Adrenal gland (tissue), 5 donors: Measurements from ENCODE around the gene NT5DC3.

Experiments
- CTCF ChIP-seq, 6 experiments: fragments of 450-650 bp in 4 of 6; fragments of 200-600 bp in 2 of 6; sonication (generic) in 1 of 6; IDR thresholded peaks; 1 replicate in 5 of 6; 2 replicates in 1 of 6; pipeline versions ENCODE4 v1.5.1 to v1.8.0; 2016 to 2021; ENCODE audit warnings: antibody characterized with exemption in 6 of 6, mild to moderate bottlenecking in 2 of 6, moderate library complexity in 1 of 6
- POLR2A ChIP-seq, 2 donors: fragments of 450-650 bp; IDR thresholded peaks; one replicate each; pipeline ENCODE4 v1.6.1; 2017; ENCODE audit warnings: antibody characterized with exemption in 2 of 2, mild to moderate bottlenecking in 2 of 2, moderate library complexity in 1 of 2
- donor health status: DM: no; HTN: no; CAD: no.

GRCh38 chr12:103857164-103857563, 16.1 kb upstream of the NT5DC3 start:
- TF ChIP-seq CTCF (IDR thresholded peaks at IDR 0.05): no peak
- TF ChIP-seq POLR2A (IDR thresholded peaks at IDR 0.05): no peak
